Lower leg skin (tissue), 3 donors: Measurements from ENCODE around the gene ITGB5.

Experiments
- CTCF ChIP-seq, 3 donors: fragments of 450-650 bp; IDR thresholded peaks; one replicate each; pipeline ENCODE4 v1.5.1; 2016; ENCODE audit warnings: antibody characterized with exemption in 3 of 3, mild to moderate bottlenecking in 3 of 3, moderate library complexity in 2 of 3
- POLR2A ChIP-seq, 2 donors: fragments of 450-650 bp; IDR thresholded peaks; one replicate each; pipeline ENCODE4 v1.6.1; 2016 to 2017; ENCODE audit warnings: antibody characterized with exemption in 2 of 2, mild to moderate bottlenecking in 1 of 2, moderate library complexity in 1 of 2

GRCh38 chr3:124862006-124862405 lies 25.2 kb downstream of the ITGB5 start:
- TF ChIP-seq POLR2A (IDR thresholded peaks at IDR 0.05) (no peak), CTCF (IDR thresholded peaks at IDR 0.05) (no peak)
